PC-9 (cell line): Measurements from ENCODE around the gene ATP11B.

ENCODE experiments used
- CTCF ChIP-seq: fragments of 200-600 bp; sonication (generic); conservative IDR thresholded peaks from 2 replicates; pipeline ENCODE4 v1.6.1; 2017; ENCODE audit warnings: mixed run types, antibody characterized with exemption, mild to moderate bottlenecking, moderate library complexity
- EZH2 ChIP-seq: fragments of 200-600 bp; sonication (generic); IDR thresholded peaks from 2 replicates; pipeline ENCODE4 v1.8.0; 2017; ENCODE audit warnings: antibody characterized with exemption, low read depth

- TF ChIP-seq CTCF (no peak), EZH2 (no peak)
These were observed 177.6 kb downstream of the ATP11B start for GRCh38 chr3:182970811-182971418.
